DMS114 treated with DMSO at 0.1 percent for 48 hours (cell line): Measurements from ENCODE around the gene BRME1.
"Not testable (repeated sequence)": the region's sequence is repeated elsewhere in the genome, so short reads cannot be mapped to it uniquely, and the experiment has no call there.

ENCODE experiments used
- DNase-seq: peaks from one replicate; lab custom pipeline; 2025; ENCODE audit not compliant: unreplicated experiment; lab: John Stamatoyannopoulos, UW

BRME1 gene

DNA sequence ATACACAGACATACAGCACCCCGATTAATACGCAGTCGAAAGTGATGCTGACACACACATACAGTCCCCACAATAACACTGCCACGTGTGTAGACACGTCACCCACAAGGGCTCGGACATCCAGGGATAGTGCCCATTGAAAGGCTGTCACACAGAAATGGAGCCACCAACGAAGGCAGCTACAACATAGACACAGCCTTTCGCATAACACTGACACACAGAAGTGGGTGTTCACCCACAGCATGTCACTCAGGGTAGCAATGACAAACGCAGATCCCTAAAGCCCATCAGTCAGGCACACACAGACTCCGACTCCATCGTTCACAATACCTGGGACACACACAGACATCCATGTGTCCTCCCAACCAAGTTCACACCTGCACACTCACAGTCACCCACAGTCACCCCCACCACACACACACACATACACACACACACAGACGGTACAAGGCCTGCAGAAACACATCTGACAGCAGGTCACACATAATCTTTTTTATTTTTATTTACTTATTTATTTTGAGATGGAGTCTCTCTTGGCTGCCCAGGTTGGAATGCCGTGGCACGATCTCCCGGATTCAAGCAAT is 39.4 kb downstream of the BRME1 start:
- no peak for DNase-seq

DNA sequence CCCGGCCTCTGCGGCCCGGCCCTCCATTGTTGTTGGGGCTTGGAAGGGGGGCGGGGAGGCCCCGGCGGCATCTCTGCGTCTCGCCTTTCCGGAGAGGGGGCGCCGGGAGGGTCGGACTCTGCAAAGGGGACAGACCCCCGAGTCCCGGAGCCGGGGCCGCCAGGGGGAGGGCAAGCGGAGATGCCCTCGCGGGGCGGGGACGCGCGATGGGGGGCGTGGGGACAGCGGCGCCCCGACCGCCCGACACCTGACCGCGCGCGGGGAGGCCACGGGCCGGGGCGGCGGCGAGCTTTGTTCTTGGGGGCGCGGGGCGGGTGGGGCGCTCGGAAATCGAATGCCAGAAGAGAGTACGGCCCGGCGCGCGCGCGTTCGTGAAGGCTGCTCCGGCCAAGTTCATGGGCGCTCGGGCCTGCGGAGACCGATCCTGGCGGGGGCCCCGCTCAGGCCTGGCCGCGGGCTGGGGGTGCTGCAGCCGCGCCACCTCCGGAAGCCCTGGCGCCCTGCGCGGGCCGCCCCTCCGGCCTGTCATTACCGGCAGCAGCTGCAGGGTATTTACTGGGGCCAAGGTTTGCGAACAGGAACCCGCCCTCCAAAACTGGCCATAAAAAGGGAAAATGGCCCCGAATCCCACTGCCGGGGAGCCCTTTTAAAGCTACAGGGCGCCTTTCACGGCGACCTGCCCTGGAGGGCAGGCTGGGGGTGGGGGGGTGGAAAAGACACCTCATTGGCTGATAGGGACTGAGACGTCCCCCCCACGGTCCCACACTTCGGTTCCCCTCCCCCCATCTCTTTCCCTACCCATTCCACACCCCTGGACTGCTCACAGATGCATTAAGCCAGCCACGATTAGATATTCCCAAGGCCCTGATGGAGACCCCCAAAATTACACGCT is 40.1 kb downstream of the BRME1 start:
- no peak for DNase-seq

DNA sequence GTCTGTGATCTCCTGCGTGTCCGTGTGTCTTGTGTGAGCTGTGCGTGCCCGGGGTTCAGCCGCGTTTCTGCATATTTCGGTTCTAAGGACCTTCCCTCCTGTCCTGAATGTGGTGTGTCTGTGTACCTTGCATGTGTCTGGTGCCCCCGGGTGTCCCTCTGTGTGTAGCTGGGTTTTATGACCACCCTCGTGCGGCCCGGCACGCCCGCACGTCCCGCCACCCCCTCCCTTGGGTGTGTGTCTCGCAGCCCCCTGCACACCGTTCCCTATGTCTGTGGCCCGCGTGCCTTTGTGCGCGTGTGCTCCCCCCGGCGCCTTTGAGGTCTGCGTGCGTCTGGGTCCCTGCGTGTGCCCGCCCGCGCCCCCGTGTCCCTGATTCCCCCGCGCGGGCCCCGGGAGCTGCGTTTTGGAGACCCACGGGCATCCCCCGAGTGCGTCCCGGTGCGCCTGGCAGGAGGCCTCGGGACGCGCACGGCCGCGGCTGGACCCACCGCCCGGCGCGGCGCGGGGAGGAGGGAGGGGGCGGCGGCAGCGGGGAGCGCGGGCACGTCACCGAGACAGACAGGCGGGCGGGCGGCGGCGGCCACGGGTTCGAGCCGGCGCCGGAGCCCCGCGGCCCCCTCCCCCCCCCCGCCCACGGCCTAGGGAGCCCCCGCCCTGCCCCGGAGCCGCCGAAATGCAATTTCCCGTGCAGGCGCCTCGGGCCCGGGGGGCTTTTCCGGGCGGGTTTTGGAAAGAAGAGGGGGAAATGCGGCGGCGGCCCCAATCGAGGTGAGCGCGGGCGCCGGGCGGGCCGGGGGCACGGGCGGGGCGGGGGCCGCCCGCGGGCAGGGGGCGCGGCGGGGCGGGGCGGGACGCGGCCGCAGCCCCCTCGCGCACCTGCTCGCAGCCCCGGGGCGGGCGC is 41.0 kb downstream of the BRME1 start:
- no peak for DNase-seq

DNA sequence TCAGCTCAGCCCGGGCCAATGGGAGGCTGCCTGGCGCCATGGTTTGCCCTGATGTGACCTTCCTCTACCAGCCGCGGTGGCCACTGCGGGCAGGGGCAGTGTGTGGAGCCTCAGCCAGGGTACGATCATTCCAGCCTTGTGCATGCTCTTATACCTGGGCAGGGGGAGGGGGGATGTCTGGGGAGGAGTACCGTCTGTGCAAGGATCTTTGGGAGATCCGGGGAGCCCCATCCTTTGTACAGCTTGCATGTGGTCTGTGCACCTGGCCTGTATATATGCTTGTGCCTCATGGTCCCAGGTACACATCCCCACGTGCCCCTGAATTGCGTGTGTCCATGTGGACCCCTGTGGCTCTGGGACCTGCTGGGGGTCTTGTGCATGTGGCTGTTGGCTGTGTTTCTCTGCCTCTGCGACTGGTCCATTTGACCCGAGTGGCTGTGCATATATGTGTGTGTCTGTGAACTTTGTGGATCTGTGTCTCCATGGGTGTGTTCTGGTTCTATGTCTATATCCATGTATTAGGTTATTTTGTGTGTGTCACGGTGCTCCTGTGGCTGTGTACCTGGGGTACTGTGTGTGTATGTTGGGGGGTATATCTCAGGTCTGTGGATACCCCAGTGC is 41.8 kb downstream of the BRME1 start:
- DNase-seq: no peak

DNA sequence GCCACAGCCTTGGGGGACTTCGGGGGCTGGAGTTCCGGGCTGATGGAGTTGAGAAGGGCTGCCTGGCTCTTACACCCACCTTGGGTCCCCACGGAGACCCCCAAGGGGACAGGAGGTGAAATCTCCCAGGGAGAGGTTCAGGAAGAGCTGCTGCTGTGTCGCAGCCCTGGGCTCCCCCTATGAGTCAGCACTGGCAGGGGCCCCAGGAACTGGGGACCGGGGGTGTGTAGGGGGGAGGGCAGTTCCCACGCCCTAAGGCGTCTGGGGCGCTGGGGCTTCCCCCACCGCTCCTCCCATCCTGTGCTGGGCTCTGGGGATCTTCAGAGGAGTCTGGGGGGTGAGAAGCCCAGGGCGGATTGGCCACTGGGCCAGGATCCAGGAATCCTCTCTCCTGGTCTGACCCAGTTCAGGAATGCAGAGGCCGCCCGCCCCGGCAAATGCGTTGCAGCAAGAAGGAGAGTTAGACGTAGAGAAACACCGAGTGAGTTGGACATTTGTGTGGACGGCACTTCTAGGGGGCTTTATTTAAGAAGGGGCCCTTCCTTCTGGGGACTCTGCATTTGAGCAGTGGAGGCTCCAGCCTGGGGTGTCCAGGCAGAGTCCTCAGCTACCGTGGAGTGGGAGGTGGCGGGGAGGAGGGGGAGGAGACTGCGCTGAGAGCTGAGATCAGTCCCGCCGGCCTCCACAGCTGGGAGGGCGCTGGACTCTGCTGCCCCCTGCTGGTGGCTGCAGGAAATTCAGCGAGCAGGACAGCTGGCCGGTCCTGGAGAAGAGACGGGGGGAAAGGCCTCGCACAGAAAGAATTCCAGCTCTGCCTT is 44.0 kb downstream of the BRME1 start:
- DNase-seq: peak; percentile 72

DNA sequence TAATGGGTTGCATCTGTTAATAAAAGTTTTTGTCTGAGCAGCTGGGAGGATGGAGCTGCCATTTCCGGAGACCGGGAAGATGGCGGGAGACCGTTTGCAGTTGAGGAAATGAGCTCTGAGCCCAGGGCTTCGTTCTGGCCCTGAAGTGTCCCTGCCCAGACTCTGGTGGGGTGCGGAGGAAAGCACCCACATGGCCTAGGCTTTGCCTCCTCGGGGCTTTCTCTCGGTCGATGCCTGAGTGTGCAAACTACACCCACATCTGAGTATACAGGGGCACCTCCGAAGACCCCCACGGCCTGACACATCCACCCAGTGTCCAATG is 44.6 kb downstream of the BRME1 start:
- no peak for DNase-seq

DNA sequence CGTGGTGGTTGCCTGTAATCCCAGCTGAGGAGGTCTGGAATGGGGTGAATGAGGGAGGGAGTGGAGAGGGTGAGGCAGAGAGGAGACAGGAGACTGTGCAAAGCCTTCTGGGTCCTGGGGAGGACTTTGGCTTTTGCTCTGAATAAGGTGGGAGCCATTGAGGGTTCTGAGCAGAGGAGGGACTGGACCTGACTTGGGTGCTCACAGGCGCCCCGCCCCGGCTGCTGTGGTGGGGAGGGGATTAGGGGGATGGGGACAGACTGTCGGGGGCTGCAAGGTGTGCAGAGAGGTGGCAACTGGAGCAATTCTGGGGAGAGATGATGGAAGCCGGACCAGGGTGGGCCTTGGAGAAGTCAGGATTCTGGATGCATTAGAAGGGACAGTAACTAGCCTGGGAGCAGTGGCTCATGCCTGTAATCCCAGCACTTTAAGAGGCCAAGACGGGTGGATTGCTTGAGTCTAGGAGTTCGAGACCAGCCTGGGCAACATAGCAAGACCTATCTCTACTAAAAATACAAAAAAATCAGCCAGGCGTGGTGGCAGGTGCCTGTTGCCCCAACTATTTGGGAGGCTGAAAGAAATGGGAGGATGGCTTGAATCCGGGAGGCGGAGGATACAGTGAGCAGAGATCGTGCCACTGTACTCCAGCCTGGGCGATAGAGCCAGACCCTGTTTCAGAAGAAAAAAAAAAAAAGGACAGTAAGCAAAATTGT is 45.1 kb downstream of the BRME1 start:
- no peak for DNase-seq

DNA sequence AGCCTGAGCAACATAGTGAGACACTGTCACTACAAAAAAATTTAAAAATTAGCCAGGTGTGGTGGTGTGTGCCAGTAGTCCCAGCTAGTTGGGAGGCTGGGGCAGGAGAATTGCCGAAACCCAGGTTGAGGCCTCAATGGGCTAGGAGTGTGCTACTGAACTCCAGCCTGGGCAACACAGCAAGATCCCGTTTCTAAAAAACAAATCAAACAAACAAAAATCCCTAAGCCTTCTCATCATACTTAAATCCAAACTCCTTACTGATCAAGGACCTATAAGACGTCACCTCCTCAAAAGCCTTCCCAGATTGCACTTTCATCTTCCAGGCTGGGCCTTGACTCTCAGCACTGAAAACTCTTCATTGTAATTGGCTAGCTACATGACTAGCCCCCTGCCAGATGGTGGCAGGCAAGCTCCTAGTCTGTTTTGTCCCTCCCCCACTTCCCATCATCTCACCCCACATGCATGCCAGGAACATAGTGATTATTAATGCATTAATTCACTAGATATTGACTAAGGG is 46.5 kb downstream of the BRME1 start:
- DNase-seq: no peak

DNA sequence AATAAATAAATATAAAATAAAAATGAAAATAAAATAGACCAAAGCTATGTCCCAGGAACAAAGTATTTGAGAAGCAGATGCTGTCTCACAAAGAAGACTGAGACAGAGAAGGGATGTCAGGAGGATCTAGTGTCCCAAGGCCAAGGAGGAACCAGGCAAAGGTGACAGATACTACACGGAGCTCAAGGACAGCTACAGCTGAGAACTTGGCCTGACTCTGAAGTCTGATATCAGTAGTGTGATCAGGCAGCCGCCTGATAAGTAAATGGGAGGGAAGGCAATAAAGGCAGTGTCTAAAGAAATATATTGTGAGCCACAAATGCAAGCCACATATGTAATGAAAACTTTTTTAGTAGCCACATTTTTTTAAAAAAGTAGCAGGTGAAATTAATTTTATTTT is 49.4 kb downstream of the BRME1 start:
- no peak for DNase-seq

DNA sequence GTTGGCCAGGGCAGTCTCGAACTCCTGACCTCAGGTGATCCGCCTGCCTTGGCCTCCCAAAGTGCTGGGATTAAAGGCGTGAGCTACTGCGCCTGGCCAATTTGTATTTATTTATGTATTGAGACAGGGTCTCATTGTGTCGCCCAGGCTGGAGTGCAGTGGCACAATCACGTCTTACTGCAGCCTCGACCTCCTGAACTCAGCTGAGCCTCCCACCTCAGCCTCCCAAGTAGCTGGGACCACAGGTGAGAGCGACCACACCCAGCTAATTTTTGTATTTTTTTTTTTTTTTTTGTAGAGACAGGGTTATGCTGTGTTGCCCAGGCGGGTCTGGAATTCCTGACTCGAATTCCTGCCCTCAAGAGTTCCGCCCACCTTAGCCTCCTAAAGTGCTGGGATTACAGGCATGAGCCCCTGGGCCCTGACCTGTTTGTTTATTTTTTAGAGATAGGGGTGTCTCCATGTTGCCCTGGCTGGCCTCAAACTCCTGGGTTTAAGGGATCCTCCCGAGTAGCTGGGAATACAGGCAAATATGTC is 53.7 kb downstream of the BRME1 start:
- DNase-seq: not testable (repeated sequence)

DNA sequence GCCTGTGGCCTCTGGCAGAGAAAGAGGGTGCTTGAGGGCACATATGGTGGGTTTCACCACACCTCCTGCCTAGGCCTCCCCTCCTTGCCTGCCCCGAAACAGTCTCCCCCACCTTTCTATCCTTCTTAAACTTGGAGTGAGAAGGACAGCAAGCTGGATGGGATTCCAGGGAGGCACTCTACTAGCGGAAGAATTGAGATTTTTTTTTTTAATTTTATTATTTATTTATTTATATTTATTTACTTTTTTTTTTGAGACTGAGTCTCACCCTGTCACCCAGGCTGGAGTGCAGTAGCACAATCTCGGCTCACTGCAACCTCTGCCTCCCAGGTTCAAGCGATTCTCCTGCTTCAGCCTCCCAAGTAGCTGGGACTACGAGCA is 54.2 kb downstream of the BRME1 start:
- DNase-seq: not testable (repeated sequence)

DNA sequence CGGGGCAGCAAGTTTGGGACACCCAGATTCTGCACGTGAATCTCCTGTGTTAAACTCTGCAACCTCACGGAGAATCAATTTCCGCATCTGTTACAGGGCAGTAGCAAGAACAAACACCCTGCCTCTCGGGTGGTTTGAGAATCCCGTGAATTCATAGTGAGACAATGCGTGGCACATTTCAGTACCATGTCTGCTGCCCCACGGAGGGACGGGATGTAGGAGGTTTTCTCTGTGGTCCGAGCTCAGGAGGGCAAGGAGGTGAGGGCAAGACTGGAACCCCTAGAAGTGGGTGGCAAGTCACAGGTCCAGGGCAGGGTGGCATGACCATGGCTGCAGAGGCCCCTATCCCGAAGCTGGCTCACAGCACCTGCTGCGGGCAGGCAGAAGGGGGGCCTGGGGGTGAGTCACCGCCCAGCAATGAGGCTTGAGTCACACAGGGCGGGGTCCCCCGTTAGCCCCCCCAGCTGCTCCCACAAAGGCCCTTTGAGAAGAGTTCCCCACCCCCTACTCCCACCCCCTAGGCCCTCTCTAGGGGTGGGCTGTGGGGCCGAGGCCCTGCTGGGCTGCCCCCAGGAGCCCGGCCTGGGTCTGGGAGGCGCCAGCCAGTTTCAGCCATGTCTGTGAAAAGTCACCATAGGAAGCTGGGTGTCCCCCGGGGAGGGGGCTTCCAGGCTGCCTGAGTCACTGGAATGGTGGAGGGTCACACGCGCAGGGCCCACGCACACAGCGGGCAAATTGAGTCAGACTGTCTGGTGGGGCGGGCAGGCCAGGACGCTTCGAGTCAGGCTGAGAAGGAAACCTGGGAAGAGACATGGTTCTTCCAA is 54.8 kb downstream of the BRME1 start:
- DNase-seq: no peak

DNA sequence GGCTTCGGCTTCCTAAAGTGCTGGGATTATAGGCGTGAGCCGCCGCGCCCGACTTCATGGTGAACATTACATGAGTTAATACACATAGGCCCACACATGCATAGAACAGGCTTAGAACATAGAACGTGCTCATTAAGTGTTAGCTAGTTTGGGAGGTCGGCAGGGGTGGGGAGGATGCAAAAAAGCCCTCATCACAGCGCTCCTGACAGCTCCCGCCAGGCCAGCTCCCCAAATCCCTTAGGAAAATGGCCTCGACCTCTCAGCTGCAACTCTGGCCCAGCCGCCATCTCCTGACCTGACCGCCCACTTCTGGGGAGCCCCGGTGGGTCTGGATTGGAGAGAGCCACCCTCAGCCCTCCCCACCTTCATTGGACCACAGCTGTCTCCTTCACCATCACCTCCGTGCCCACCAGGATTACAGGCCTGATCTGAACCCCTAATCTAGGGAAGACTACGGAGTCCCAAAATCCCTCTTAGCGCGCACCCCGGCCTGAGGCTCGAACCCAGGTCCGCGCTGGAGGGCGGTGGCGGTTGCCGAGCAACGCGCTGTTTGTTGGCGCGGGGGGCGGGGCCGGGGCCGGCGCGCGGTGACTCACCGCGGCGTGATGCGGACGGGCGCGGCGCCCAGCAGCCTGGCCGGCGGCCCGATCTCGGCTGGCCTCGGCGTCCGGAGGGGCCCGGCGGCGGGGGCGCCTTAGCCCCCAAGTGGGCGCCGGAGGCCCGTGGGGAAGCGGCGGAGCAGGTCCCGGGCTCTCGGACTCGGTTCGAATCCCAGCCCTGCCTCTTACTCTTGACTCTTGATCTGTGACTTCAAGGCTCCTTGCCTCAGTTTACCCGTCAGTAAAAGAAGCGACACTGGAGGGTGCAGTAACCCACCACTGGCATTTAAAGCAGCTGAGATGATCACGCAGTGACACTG is 55.7 kb downstream of the BRME1 start:
- DNase-seq: no peak

DNA sequence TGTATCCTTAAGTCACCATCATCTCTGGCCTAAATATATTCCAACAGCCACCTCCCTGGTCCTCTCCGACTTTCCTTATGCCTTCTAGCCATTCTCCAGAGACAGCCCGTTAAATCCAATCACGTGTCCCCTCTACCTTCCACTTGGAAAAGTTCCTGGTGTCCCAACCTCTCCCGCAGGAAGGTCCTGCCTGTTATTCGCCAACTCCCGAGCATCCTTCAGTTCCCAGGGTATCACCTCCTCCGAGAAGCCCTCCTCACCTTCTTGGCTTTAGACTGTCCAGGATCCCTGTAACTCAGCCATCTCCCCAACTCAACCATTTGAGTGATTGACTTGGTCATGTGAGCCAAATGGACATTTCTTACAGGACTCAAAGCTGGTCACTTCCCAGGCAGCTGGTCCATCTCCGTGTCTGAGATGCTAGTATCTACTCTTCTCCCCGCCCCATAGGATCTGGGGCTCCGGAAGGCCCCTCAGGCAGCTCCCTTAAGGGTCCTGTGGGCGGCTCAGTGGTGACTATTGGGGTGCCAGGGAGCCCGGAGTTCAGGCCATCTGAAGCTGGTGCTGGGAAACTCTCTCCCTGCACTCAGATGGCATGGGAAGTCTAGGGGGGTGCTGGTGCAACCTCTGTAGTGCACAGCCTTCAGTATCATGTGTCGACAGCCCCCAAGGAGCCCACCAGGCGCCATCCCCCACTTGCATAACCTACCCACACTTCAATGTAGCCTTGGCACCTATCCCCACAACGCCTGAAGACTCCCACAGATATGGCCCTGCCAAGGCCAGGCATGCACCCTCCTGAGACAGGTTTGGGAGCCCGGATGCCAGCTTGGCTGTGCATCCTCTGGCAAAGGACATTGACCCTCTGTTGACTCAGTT is 56.9 kb downstream of the BRME1 start:
- DNase-seq: no peak

DNA sequence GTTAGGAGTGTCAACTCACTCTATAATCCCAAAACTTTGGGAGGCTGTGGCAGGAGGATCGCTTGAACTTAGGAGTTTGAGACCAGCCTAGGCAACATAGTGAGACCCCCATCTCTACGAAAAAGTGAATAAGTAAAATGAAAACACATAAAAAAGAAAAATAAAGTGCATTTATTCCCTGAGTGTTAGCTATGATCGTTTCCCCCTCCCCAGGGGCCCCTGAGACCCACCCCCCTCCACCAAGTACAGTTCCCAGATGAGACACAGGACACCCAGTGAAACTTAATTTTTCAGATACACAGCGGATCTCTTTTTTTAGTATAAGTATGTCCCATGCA is 57.6 kb downstream of the BRME1 start:
- DNase-seq: no peak
